Nephron progenitor cell (in vitro differentiated cells): ENCODE measurements around the gene ITCH.
A peak's percentile ranks its signal among the peaks of the same experiment; 100 is the strongest.
"Not testable (repeated sequence)": the region's sequence is repeated elsewhere in the genome, so short reads cannot be mapped to it uniquely, and the experiment has no call there.

Experiments used
- DNase-seq: peaks from one replicate; pipeline ENCODE4 v3.0.0; 2021
- H3K27ac Mint-ChIP-seq: 2 replicates; pipeline ENCODE4 v1.8.0; 2021; ENCODE audit warnings: mild to moderate bottlenecking, moderate library complexity, mixed read lengths
- H3K27me3 Mint-ChIP-seq: 2 replicates; pipeline ENCODE4 v1.8.0; 2021; ENCODE audit warnings: mild to moderate bottlenecking, low read depth, mixed read lengths; ENCODE audit not compliant: poor library complexity
- H3K36me3 Mint-ChIP-seq: 2 replicates; pipeline ENCODE4 v1.8.0; 2021; ENCODE audit warnings: low read depth, mixed read lengths
- H3K4me1 Mint-ChIP-seq: 2 replicates; pipeline ENCODE4 v1.8.0; 2021; ENCODE audit warnings: mixed read lengths
- H3K4me3 Mint-ChIP-seq: 2 replicates; pipeline ENCODE4 v1.8.0; 2021; ENCODE audit warnings: mild to moderate bottlenecking, moderate library complexity, mixed read lengths
- H3K9me3 Mint-ChIP-seq: 2 replicates; pipeline ENCODE4 v1.8.0; 2021; ENCODE audit warnings: mild to moderate bottlenecking, moderate library complexity, mixed read lengths
- TF ChIP-seq, protein P1 (sequence below): fragments of 200-600 bp; sonication (generic); IDR thresholded peaks from 2 replicates; pipeline ENCODE4 v1.5.0; 2021; ENCODE audit warnings: antibody characterized with exemption

Gene ITCH

GRCh38 chr20:34511891-34512265 lies 148.8 kb downstream of the ITCH start:
- Mint-ChIP-seq H3K27me3 (no peaks in the 10 kb centered on the region), H3K9me3 (no peaks in the 10 kb centered on the region), H3K27ac (peak overlapping the region; percentile 79), H3K4me3 (no peak overlapping the region), H3K36me3 (peaks cover 54% of the 10 kb centered on the region), H3K4me1 (peaks cover 25% of the 10 kb centered on the region)
- DNase-seq = no peak
- TF ChIP-seq, protein P1, sequence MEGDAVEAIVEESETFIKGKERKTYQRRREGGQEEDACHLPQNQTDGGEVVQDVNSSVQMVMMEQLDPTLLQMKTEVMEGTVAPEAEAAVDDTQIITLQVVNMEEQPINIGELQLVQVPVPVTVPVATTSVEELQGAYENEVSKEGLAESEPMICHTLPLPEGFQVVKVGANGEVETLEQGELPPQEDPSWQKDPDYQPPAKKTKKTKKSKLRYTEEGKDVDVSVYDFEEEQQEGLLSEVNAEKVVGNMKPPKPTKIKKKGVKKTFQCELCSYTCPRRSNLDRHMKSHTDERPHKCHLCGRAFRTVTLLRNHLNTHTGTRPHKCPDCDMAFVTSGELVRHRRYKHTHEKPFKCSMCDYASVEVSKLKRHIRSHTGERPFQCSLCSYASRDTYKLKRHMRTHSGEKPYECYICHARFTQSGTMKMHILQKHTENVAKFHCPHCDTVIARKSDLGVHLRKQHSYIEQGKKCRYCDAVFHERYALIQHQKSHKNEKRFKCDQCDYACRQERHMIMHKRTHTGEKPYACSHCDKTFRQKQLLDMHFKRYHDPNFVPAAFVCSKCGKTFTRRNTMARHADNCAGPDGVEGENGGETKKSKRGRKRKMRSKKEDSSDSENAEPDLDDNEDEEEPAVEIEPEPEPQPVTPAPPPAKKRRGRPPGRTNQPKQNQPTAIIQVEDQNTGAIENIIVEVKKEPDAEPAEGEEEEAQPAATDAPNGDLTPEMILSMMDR = no peak

DNA sequence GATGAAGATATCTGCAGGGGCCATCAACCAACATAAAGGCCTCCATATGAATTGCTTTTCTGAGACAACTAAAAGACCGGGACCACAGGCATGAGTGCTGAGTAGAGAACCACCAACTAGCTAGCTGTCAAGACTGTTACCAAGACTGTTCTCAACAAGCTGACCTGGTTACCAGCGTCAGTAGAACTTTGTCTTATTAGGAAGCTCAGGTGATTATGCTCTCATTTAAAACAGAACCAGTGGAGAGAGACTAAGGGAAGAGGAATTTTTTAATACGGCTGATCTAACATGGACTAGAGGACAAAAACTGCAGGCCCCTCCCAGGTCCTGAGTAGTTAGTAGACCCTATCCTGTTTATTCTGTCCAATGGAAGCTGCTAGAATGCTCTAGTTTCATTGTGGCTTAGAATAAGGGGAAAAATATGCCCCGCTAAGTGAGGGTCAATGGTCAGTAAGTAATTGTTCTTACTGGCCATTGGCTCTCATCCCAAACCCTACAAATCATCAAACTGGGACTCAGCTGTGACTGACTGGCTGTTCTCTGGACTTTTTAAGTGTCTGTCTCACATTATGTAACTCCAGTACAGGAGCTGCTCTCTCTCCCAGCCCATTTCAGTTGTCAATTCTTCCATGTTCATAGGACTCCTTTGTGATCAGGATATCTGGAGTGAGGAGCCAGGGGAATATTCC lies 149.3 kb downstream of the ITCH start:
- no peaks in the 10 kb centered on the region for H3K9me3 Mint-ChIP-seq
- no peaks in the 10 kb centered on the region for H3K27me3 Mint-ChIP-seq
- peaks cover 52% of the 10 kb centered on the region for H3K36me3 Mint-ChIP-seq
- H3K27ac Mint-ChIP-seq = peak overlapping the region; percentile 79
- TF ChIP-seq, protein P1 = no peak
- H3K4me1 Mint-ChIP-seq = peaks cover 25% of the 10 kb centered on the region
- DNase-seq = no peak
- no peak overlapping the region for H3K4me3 Mint-ChIP-seq

- Mint-ChIP-seq H3K36me3 (peaks cover 46% of the 10 kb centered on the region), H3K27me3 (no peaks in the 10 kb centered on the region), H3K9me3 (no peaks in the 10 kb centered on the region), H3K4me1 (peaks cover 28% of the 10 kb centered on the region), H3K27ac (peak overlapping the region; percentile 19), H3K4me3 (no peak overlapping the region)
- TF ChIP-seq, protein P1 = no peak
- no peak for DNase-seq
Measured at GRCh38 chr20:34512955-34513419, 149.9 kb downstream of the ITCH start.

- Mint-ChIP-seq H3K27ac (peak overlapping the region; percentile 100), H3K4me1 (peaks cover 35% of the 10 kb centered on the region), H3K36me3 (peaks cover 45% of the 10 kb centered on the region)
- H3K9me3 Mint-ChIP-seq, DNase-seq, H3K4me3 Mint-ChIP-seq, H3K27me3 Mint-ChIP-seq: not testable (repeated sequence)
Measured at GRCh38 chr20:34514034-34514433, 151.0 kb downstream of the ITCH start.

DNA sequence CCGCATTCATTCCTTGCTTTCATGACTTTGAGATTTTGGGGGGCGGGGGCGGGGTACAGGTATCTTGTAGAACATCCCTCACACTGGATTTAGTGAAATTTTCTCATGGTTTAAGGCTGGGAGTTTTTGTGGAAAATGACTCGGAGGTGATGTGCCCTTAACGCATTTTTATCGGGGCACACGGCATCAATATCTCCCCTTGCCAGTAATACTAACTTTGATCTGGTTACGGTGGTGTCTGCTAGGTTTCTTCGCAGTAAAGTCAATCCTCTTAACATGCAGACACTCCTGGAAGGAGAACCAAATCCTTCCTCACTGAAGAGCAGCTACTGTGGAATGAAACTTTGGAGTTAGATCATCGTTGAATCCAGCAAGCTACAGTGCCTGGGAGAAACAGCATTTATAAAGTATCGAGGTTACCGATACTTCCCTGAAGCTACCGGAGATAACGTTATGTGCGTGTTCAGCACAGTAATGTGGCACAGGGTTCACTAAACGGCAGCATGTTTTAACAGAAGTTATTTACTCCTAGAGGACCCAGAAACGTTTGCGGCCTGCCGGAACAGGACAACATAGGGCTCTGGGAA lies 151.9 kb downstream of the ITCH start:
- peak overlapping the region; percentile 100 for H3K27ac Mint-ChIP-seq
- no peaks in the 10 kb centered on the region for H3K27me3 Mint-ChIP-seq
- H3K4me1 Mint-ChIP-seq = peaks cover 35% of the 10 kb centered on the region
- H3K4me3 Mint-ChIP-seq = peak overlapping the region; percentile 98
- H3K9me3 Mint-ChIP-seq = no peaks in the 10 kb centered on the region
- no peak for DNase-seq
- TF ChIP-seq, protein P1 = no peak
- peaks cover 49% of the 10 kb centered on the region for H3K36me3 Mint-ChIP-seq

- Mint-ChIP-seq H3K27me3 (no peaks in the 10 kb centered on the region), H3K4me3 (peak overlapping the region; percentile 98), H3K36me3 (peaks cover 45% of the 10 kb centered on the region), H3K9me3 (no peaks in the 10 kb centered on the region), H3K4me1 (peaks cover 35% of the 10 kb centered on the region), H3K27ac (peak overlapping the region; percentile 100)
- DNase-seq = peak; percentile 58
- TF ChIP-seq, protein P1 = no peak
Measured at GRCh38 chr20:34515484-34516246, 152.6 kb downstream of the ITCH start.
